NCI-H146 (cell line): Measurements from ENCODE around the gene CDK4.

Experiments
- DNase-seq: peaks from one replicate; lab custom pipeline; 2025; lab: John Stamatoyannopoulos, UW

CDK4 gene

GRCh38 chr12:57700317-57700716, 51.8 kb downstream of the CDK4 start:
- DNase-seq, result no peak

GRCh38 chr12:57698414-57698813, 53.7 kb downstream of the CDK4 start:
- no peak for DNase-seq
